22Rv1 (cell line): ENCODE results near the gene ORC4.

Experiments used
- H3K27ac ChIP-seq: fragments of 450-650 bp; 2 replicates; pipeline ENCODE4 v1.5.1; 2017
- CTCF ChIP-seq: fragments of 450-650 bp; IDR thresholded peaks from 2 replicates; pipeline ENCODE4 v1.5.1; 2017; ENCODE audit warnings: mild to moderate bottlenecking
- ZFX ChIP-seq: fragments of 450-650 bp; IDR thresholded peaks from 2 replicates; pipeline ENCODE4 v1.6.1; 2017; ENCODE audit warnings: antibody characterized with exemption, borderline replicate concordance

Gene ORC4

GRCh38 chr2:147925886-147926285 is 94.7 kb downstream of the ORC4 start:
- no peak overlapping the region for H3K27ac ChIP-seq
- TF ChIP-seq CTCF (no peak), ZFX (no peak)

- H3K27ac ChIP-seq, result no peak overlapping the region
- TF ChIP-seq ZFX (no peak), CTCF (no peak)
Measured at GRCh38 chr2:147924647-147925046, 95.9 kb downstream of the ORC4 start.

GRCh38 chr2:147923846-147924245 is 96.7 kb downstream of the ORC4 start:
- TF ChIP-seq ZFX (no peak), CTCF (no peak)
- H3K27ac ChIP-seq, result no peak overlapping the region

GRCh38 chr2:147917161-147917560 is 103.4 kb downstream of the ORC4 start:
- TF ChIP-seq CTCF (no peak), ZFX (no peak)
- H3K27ac ChIP-seq, result no peak overlapping the region

GRCh38 chr2:147916723-147917122 is 103.8 kb downstream of the ORC4 start:
- TF ChIP-seq ZFX, result no peak
- TF ChIP-seq CTCF, result no peak
- H3K27ac ChIP-seq, result no peak overlapping the region

- H3K27ac ChIP-seq, result no peak overlapping the region
- no peak for TF ChIP-seq ZFX
- TF ChIP-seq CTCF, result no peak
Measured at GRCh38 chr2:147916067-147916466, 104.5 kb downstream of the ORC4 start.

GRCh38 chr2:147913701-147914480 is 106.6 kb downstream of the ORC4 start:
- no peak overlapping the region for H3K27ac ChIP-seq
- no peak for TF ChIP-seq ZFX
